Coronary artery (tissue), 2 donors: ENCODE data around the gene HMGN4.

Experiments
- DNase-seq: peaks from one replicate; pipeline ENCODE4 v3.0.0-alpha.2; 2017; ENCODE audit warnings: low spot score
- H3K27ac ChIP-seq, 2 donors: fragments of 200-600 bp; sonication (generic); one replicate each; pipeline ENCODE4 v1.5.1; 2016 to 2019
- H3K4me3 ChIP-seq: fragments of 200-600 bp; sonication (generic); 2 replicates; pipeline ENCODE4 v1.5.1; 2016; ENCODE audit warnings: mild to moderate bottlenecking, moderate library complexity
- TF ChIP-seq, protein P1 (sequence below): fragments of 200-600 bp; sonication (generic); IDR thresholded peaks from one replicate; pipeline ENCODE4 v1.5.1; 2019; ENCODE audit warnings: antibody characterized with exemption

HMGN4 gene

GRCh38 chr6:26571592-26572296 lies 33.6 kb downstream of the HMGN4 start:
- TF ChIP-seq, protein P1, sequence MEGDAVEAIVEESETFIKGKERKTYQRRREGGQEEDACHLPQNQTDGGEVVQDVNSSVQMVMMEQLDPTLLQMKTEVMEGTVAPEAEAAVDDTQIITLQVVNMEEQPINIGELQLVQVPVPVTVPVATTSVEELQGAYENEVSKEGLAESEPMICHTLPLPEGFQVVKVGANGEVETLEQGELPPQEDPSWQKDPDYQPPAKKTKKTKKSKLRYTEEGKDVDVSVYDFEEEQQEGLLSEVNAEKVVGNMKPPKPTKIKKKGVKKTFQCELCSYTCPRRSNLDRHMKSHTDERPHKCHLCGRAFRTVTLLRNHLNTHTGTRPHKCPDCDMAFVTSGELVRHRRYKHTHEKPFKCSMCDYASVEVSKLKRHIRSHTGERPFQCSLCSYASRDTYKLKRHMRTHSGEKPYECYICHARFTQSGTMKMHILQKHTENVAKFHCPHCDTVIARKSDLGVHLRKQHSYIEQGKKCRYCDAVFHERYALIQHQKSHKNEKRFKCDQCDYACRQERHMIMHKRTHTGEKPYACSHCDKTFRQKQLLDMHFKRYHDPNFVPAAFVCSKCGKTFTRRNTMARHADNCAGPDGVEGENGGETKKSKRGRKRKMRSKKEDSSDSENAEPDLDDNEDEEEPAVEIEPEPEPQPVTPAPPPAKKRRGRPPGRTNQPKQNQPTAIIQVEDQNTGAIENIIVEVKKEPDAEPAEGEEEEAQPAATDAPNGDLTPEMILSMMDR, result no peak
- peak overlapping the region; percentile 65 for H3K4me3 ChIP-seq
- H3K27ac ChIP-seq, result peak overlapping the region; percentile 33 to 60
- no peak for DNase-seq

- DNase-seq, result no peak
- no peak overlapping the region for H3K27ac ChIP-seq
- TF ChIP-seq, protein P1, result no peak
- no peak overlapping the region for H3K4me3 ChIP-seq
These were observed 37.4 kb downstream of the HMGN4 start for GRCh38 chr6:26575494-26575939.

DNA sequence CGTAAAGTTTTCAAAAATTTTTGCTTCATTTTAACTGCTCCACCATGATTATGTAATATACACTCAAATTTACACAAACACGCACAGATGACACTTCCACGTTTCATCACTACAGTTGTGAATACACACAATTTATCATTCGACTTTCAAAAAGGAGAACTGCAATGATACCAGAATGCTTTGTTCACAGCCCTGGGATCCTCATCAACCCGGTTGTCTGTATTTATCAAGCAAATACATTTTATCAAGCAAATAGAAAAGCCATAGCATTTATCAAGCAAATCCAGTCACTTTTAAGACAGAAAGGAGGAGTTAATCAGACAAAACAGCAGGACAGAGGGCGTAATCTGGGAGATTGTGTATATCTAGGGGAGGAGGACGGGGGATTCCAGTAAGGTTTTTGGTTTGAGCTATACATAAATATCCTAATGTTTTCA lies 38.3 kb downstream of the HMGN4 start:
- no peak for DNase-seq
- peak overlapping the region; percentile 35 for H3K4me3 ChIP-seq
- H3K27ac ChIP-seq, result no peak overlapping the region
- TF ChIP-seq, protein P1, result no peak

DNA sequence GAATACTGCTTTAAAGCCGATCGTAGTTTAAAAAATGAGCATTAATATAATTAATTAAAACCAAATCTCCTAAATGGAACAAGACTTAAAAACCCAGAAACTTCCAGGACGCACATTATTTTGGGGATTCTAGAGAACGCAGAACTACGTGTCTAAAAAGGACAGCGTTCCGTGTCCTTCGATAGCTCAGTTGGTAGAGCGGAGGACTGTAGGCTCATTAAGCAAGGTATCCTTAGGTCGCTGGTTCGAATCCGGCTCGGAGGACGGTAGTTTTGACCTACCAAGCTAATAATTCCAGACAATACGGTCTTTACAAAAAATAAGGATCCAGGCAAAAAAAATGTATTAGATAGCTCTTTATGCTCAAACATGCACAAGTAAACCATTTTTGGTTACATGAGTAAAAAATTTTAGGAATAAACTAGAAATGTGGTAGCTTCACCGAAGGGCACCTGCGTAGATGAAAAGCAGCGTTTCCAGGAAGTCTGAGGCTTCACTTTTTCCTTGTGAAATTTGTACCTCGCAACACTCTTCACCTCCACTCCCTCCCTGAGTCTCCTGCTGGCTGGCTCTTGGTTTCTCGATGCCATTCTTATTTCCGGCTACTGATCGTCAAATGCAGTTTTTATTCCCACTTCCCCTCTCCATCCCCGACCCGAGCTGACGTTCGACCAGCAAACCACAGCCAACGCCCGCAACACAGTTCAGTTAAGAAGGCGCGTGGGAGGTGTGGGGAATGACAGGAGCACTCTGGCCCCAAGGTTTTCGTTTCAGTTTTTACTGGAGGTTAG lies 39.0 kb downstream of the HMGN4 start:
- H3K27ac ChIP-seq, result no peak overlapping the region

DNA sequence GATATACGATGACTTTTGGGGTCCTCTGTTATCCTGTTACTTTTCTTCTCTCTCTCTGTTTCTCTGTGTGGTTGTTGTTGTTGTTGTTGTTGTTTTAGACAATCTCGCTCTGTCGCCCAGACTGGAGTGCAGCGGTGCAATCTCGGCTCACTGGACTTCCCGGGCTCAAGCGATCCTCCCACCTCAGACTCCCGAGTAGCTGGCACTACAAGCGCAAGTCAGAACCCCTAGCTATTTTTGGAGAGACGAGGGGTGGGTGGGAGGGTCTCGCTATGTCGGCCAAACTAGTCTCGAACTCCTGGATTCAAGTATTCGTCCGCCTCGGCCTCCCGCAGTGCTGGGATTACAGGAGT lies 39.5 kb downstream of the HMGN4 start:
- H3K4me3 ChIP-seq, result peak overlapping the region; percentile 35
- TF ChIP-seq, protein P1, result no peak
- no peak overlapping the region for H3K27ac ChIP-seq
- DNase-seq, result no peak

More for the DNA sequence above, 39.0 kb downstream of the HMGN4 start:
- TF ChIP-seq, protein P1, result no peak
- no peak for DNase-seq
- H3K4me3 ChIP-seq, result peak overlapping the region; percentile 35

GRCh38 chr6:26578279-26578678 lies 40.1 kb downstream of the HMGN4 start:
- H3K4me3 ChIP-seq, result no peak overlapping the region

More at GRCh38 chr6:26578279-26578678, 40.1 kb downstream of the HMGN4 start:
- H3K27ac ChIP-seq, result no peak overlapping the region
- DNase-seq, result no peak
- TF ChIP-seq, protein P1, result no peak
